Measurements from ENCODE around the gene SRBD1. TPM values are rescaled to one million over a fixed set of nuclear protein-coding genes. Genes with fewer than 3 reads are reported as not detected.

SRBD1 gene
- total and polyA plus RNA-seq, 2 of the 8 experiments (the other 6 are each of a cell fraction or from before 2014, with no cell fraction given): 4.6 to 20.0 TPM

GRCh38 chr2:45494275-45494977, 116.6 kb downstream of the SRBD1 start (continued):
- TF ChIP-seq NRF1 (IDR thresholded peaks at IDR 0.05; ENCODE audit: low read depth, low read length): no peak
- TF ChIP-seq EP300 (IDR thresholded peaks at IDR 0.05; ENCODE audit: borderline replicate concordance in 1 of 2, low read depth in 2 of 2, low read length in 2 of 2): no peak
- TF ChIP-seq SIX5 (IDR thresholded peaks at IDR 0.05; ENCODE audit: low read depth, low read length): no peak
- TF ChIP-seq SP4 (IDR thresholded peaks at IDR 0.05; ENCODE audit: low read length): no peak
- no peak for TF ChIP-seq NANOG (IDR thresholded peaks at IDR 0.05; ENCODE audit: insufficient read depth, low read depth, low read length, poor library complexity, severe bottlenecking)
- no peak for TF ChIP-seq TAF7 (optimal IDR thresholded peaks at IDR 0.05; ENCODE audit: borderline replicate concordance, low read depth, low read length)
- no peak for TF ChIP-seq POLR2AphosphoS5 (IDR thresholded peaks at IDR 0.05; ENCODE audit: low read depth, low read length)
- no peak for TF ChIP-seq JUN (IDR thresholded peaks at IDR 0.05; ENCODE audit: low read depth, low read length)
- no peak for TF ChIP-seq GTF2F1 (IDR thresholded peaks at IDR 0.05; ENCODE audit: borderline replicate concordance, low read depth, low read length)
- TF ChIP-seq JUND (IDR thresholded peaks at IDR 0.05; ENCODE audit: low read length): no peak

Data from H1 (cell line).